GM23248 (cell line): ENCODE measurements around the gene GLIS2. TPM values are rescaled to one million over a fixed set of nuclear protein-coding genes. Genes with fewer than 3 reads are reported as not detected.

Experiments used
- DNase-seq: peaks from one replicate; pipeline ENCODE4 v3.0.0-alpha.2; 2015
- H2AFZ ChIP-seq: fragments of 200-600 bp; sonication (generic); 2 replicates; pipeline ENCODE4 v1.6.1; 2016; ENCODE audit warnings: antibody characterized with exemption
- H3F3A ChIP-seq: fragments of 200-600 bp; sonication (generic); 2 replicates; pipeline ENCODE4 v1.6.1; 2016; ENCODE audit warnings: mild to moderate bottlenecking, antibody characterized with exemption, mixed run types; ENCODE audit not compliant: insufficient read depth
- H3K27ac ChIP-seq: fragments of 200-600 bp; sonication (generic); 2 replicates; pipeline ENCODE4 v1.5.1; 2016; ENCODE audit warnings: mild to moderate bottlenecking
- H3K27me3 ChIP-seq: fragments of 200-600 bp; sonication (generic); replicated peaks from 2 replicates; pipeline ENCODE4 v1.6.1; 2016; ENCODE audit warnings: mild to moderate bottlenecking; ENCODE audit not compliant: insufficient read depth
- H3K36me3 ChIP-seq: fragments of 200-600 bp; sonication (generic); 2 replicates; pipeline ENCODE4 v1.6.1; 2016; ENCODE audit warnings: low read depth, mild to moderate bottlenecking
- H3K4me1 ChIP-seq: fragments of 200-600 bp; sonication (generic); 2 replicates; pipeline ENCODE4 v1.6.1; 2016; ENCODE audit warnings: mild to moderate bottlenecking; ENCODE audit not compliant: insufficient read depth
- H3K4me2 ChIP-seq: fragments of 200-600 bp; sonication (generic); one replicate; pipeline ENCODE4 v1.6.1; 2016; ENCODE audit warnings: mild to moderate bottlenecking; ENCODE audit not compliant: unreplicated experiment
- H3K4me3 ChIP-seq: fragments of 200-600 bp; sonication (generic); 2 replicates; pipeline ENCODE4 v1.5.1; 2016; ENCODE audit warnings: mild to moderate bottlenecking
- H3K79me2 ChIP-seq: fragments of 200-600 bp; sonication (generic); 2 replicates; pipeline ENCODE4 v1.6.1; 2016; ENCODE audit warnings: mild to moderate bottlenecking; ENCODE audit not compliant: insufficient read depth
- H3K9ac ChIP-seq: fragments of 200-600 bp; sonication (generic); 2 replicates; pipeline ENCODE4 v1.6.1; 2016; ENCODE audit warnings: mild to moderate bottlenecking
- H3K9me2 ChIP-seq: fragments of 200-600 bp; sonication (generic); 2 replicates; pipeline ENCODE4 v1.6.1; 2016; ENCODE audit warnings: mixed run types, mild to moderate bottlenecking, moderate library complexity; ENCODE audit not compliant: insufficient read depth
- H3K9me3 ChIP-seq: fragments of 200-600 bp; sonication (generic); one replicate; pipeline ENCODE4 v1.6.1; 2017; ENCODE audit warnings: low read depth
- H4K20me1 ChIP-seq: fragments of 200-600 bp; sonication (generic); 2 replicates; pipeline ENCODE4 v1.6.0; 2016; ENCODE audit not compliant: insufficient read depth
- EZH2 ChIP-seq: fragments of 200-600 bp; sonication (generic); IDR thresholded peaks from 2 replicates; pipeline ENCODE4 v1.6.1; 2018; ENCODE audit warnings: antibody characterized with exemption, mild to moderate bottlenecking; ENCODE audit not compliant: insufficient read depth, poor library complexity, severe bottlenecking
- EZH2phosphoT487 ChIP-seq: fragments of 200-600 bp; sonication (generic); IDR thresholded peaks from 2 replicates; pipeline ENCODE4 v1.6.1; 2018; ENCODE audit warnings: antibody characterized with exemption, moderate library complexity, mild to moderate bottlenecking, low read depth; ENCODE audit not compliant: insufficient read depth
- WGBS, 2 experiments: methylation state at CpG; one replicate each; pipeline ENCODE4 v1.1.6; 2015 to 2017; ENCODE audit warnings: low lambda C conversion rate in 2 of 2, low coverage in 1 of 2; ENCODE audit errors: missing lambda C conversion rate in 2 of 2; 5-methylcytosine and 5-hydroxymethylcytosine counted together
- in situ Hi-C: fragments of 300-500 bp; cut with MboI; formaldehyde crosslinking; loops from 2 replicates; pipeline ENCODE4 v1.15.0; 2020
- polyA plus RNA-seq: library from polyadenylated mRNA; unstranded; fragments of >200 nt; fragmentation: Nextera tagmentation; extraction: Ambion mirVana; gene quantifications from 2 replicates; pipeline ENCODE4 v1.2.1, GENCODE V29; 2016
- total RNA-seq: library from RNA; depleted of rRNA; stranded (reverse); fragments of >200 nt; shearing (Covaris generic); gene quantifications from 2 replicates; pipeline ENCODE4 v1.2.3, GENCODE V29; 2014

GLIS2 gene
- total and polyA plus RNA-seq, 2 experiments from 2014 or later: 2.9 to 6.8 TPM

DNA sequence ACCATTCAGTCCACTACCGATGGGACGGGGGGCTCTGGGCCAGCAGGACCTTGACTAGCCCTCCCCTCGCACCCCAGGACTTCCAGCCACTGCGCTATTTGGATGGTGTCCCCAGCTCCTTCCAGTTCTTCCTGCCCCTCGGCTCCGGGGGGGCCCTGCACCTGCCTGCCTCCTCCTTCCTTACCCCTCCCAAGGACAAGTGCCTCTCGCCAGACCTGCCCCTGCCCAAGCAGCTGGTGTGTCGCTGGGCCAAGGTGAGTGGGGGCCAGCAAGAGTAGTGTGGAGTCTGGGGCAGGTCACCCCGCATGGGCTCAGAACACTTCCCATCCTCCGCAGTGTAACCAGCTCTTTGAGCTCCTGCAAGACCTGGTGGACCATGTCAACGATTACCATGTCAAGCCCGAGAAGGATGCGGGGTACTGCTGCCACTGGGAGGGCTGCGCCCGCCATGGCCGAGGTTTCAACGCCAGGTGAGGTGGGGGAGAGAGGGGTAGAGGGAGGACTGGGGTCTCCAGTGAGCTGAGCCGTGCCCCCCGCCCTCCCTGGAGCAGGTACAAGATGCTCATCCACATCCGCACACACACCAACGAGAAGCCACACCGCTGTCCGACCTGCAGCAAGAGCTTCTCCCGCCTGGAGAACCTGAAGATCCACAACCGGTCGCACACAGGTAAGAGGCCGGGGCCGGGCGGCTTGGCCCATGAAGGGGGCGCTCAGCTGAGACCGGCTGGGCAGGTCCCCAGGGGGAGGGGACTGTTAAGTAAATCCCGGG is 19.0 kb downstream of the GLIS2 start:
- H3K27ac ChIP-seq: no peak overlapping the region
- H3K4me3 ChIP-seq: no peak overlapping the region
- H3K27me3 ChIP-seq: no peaks in the 10 kb centered on the region
- no peaks in the 10 kb centered on the region for H4K20me1 ChIP-seq
- H2AFZ ChIP-seq: no peak overlapping the region
- H3K36me3 ChIP-seq: peaks cover 6% of the 10 kb centered on the region; the same call in 1 of the 2 replicates
- no peak for DNase-seq
- no peak overlapping the region for H3K4me2 ChIP-seq
- 88 to 91% methylated on average over 29 to 32 of the region's 32 CpGs for WGBS, 2 experiments
- H3K9me3 ChIP-seq: no peaks in the 10 kb centered on the region
- no peaks in the 10 kb centered on the region for H3K4me1 ChIP-seq
- peaks cover 33% of the 10 kb centered on the region for H3K79me2 ChIP-seq
- in situ Hi-C loops: loop anchor here (5.0 kb wide), 1 partner anchor 48 kb away; no protein-coding TSS in a partner anchor
- H3K9ac ChIP-seq: no peak overlapping the region
- H3K9me2 ChIP-seq: no peaks in the 10 kb centered on the region
- TF ChIP-seq EZH2phosphoT487 (no peak), EZH2 (no peak)
- peaks cover 2% of the 10 kb centered on the region for H3F3A ChIP-seq

DNA sequence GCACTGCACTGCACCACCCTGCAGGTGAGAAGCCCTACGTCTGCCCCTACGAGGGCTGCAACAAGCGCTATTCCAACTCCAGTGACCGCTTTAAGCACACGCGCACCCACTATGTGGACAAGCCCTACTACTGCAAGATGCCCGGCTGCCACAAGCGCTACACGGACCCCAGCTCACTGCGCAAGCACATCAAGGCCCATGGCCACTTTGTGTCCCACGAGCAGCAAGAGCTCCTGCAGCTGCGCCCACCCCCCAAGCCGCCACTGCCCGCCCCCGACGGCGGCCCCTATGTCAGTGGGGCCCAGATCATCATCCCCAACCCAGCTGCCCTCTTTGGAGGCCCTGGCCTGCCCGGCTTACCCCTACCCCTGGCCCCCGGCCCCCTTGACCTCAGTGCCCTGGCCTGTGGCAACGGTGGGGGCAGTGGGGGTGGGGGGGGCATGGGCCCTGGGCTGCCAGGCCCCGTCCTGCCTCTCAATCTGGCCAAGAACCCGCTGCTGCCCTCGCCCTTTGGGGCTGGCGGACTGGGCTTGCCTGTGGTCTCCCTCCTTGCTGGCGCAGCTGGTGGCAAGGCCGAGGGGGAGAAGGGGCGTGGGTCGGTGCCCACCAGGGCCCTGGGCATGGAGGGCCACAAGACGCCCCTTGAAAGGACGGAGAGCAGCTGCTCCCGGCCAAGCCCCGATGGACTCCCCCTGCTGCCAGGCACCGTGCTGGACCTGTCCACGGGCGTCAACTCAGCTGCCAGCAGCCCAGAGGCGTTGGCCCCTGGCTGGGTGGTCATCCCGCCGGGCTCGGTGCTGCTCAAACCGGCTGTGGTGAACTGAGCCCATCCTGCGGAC is 21.1 kb downstream of the GLIS2 start:
- no peak overlapping the region for H2AFZ ChIP-seq
- no peak overlapping the region for H3K27ac ChIP-seq
- no peaks in the 10 kb centered on the region for H3K27me3 ChIP-seq
- no peaks in the 10 kb centered on the region for H3K4me1 ChIP-seq
- peaks cover 6% of the 10 kb centered on the region; the same call in 1 of the 2 replicates for H3K36me3 ChIP-seq
- H3K9me2 ChIP-seq: no peaks in the 10 kb centered on the region
- H4K20me1 ChIP-seq: no peaks in the 10 kb centered on the region; the same call in 1 of the 2 replicates
- no peaks in the 10 kb centered on the region for H3K9me3 ChIP-seq
- WGBS, 2 experiments: 90 to 95% methylated on average over 15 to 35 of the region's 41 CpGs
- H3K4me2 ChIP-seq: no peak overlapping the region
- no peak for DNase-seq
- no peaks in the 10 kb centered on the region; the same call in 1 of the 2 replicates for H3F3A ChIP-seq
- no peak overlapping the region for H3K9ac ChIP-seq
- in situ Hi-C loops: no loop called here
- peaks cover 45% of the 10 kb centered on the region for H3K79me2 ChIP-seq
- TF ChIP-seq EZH2: no peak
- no peak for TF ChIP-seq EZH2phosphoT487
- no peak overlapping the region for H3K4me3 ChIP-seq

DNA sequence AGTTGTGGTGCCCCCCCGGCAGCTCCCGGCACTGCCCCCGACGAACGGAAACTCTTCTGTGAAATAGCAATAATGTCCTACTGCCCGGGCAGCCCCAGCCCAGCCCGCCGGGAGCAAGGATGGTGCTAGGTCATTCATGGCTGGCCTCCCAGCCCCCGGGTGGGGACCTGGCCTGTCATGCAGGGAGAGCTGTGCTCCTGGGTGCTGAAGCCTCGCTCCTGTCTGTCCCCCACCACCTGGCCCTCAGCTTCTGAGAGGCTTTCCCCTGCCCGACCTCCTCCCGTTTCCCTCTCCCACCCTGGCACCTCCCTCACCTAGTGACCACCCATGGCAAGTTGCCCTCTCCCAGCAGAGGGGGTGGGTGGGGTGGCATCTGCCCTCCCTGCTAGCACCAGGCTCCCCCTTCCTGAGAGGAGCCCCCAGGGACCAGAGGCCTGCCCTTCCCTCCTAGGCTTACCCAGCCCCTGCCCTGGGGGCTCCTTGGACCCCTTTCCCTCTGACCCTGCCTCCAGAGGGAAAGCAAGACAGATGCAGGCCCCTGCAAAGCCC is 21.7 kb downstream of the GLIS2 start:
- in situ Hi-C loops: no loop called here
- WGBS, 2 experiments: 73 to 80% methylated on average over 12 of the region's 12 CpGs
- H3K27ac ChIP-seq: no peak overlapping the region

DNA sequence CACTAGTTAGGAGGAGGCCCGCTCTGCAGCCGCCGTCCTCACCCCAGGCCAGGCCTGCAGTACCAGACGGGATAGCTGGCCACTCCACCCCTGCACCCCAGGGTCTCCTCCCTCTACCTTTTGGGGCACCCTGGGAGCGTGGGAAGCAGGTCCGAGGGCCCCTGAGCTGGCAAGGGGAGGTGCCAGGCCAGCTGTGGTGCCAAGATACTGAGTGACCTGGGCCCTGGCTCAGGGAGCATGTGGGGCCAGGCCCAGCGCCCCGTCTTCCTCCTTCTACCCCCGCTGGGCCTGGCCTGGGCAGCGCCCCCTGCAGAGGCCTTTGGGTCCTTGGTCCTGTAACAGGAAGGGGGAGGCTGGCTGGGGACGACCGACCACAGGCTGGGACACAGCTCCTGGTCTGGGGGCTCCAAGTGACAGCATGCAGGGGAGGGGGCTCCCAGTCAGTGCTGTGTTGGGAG is 22.3 kb downstream of the GLIS2 start:
- Histone ChIP-seq H4K20me1 (no peaks in the 10 kb centered on the region; the same call in 1 of the 2 replicates), H2AFZ (no peak overlapping the region), H3K9me2 (no peaks in the 10 kb centered on the region), H3K9ac (no peak overlapping the region), H3K27me3 (no peaks in the 10 kb centered on the region), H3K27ac (no peak overlapping the region), H3K79me2 (peaks cover 48% of the 10 kb centered on the region), H3K4me1 (no peaks in the 10 kb centered on the region), H3K4me2 (no peak overlapping the region), H3K9me3 (no peaks in the 10 kb centered on the region), H3K36me3 (peaks cover 6% of the 10 kb centered on the region; the same call in 1 of the 2 replicates), H3K4me3 (no peak overlapping the region), H3F3A (peaks cover 6% of the 10 kb centered on the region; the same call in 1 of the 2 replicates)
- in situ Hi-C loops: no loop called here
- no peak for DNase-seq
- TF ChIP-seq EZH2phosphoT487: no peak
- TF ChIP-seq EZH2: no peak
- WGBS, 2 experiments: 91 to 94% methylated on average over 10 to 11 of the region's 12 CpGs

More for the DNA sequence above, 21.7 kb downstream of the GLIS2 start:
- no peaks in the 10 kb centered on the region for H3K27me3 ChIP-seq
- no peak overlapping the region for H3K9ac ChIP-seq
- peaks cover 1% of the 10 kb centered on the region; the same call in 1 of the 2 replicates for H3F3A ChIP-seq
- H3K4me3 ChIP-seq: no peak overlapping the region
- no peak overlapping the region for H2AFZ ChIP-seq
- H3K4me2 ChIP-seq: no peak overlapping the region
- no peaks in the 10 kb centered on the region for H3K9me3 ChIP-seq
- H3K36me3 ChIP-seq: peaks cover 6% of the 10 kb centered on the region; the same call in 1 of the 2 replicates
- no peaks in the 10 kb centered on the region for H3K4me1 ChIP-seq
- no peaks in the 10 kb centered on the region for H3K9me2 ChIP-seq
- no peak for DNase-seq
- H4K20me1 ChIP-seq: no peaks in the 10 kb centered on the region; the same call in 1 of the 2 replicates
- peaks cover 46% of the 10 kb centered on the region for H3K79me2 ChIP-seq
- no peak for TF ChIP-seq EZH2phosphoT487
- TF ChIP-seq EZH2: no peak
